K562 (cell line): Measurements from ENCODE around the gene C4orf36. TPM values are rescaled to one million over a fixed set of nuclear protein-coding genes. Genes with fewer than 3 reads are reported as not detected.

Experiments used
- ARID1B ChIP-seq: fragments of 450-650 bp; IDR thresholded peaks from 2 replicates; pipeline ENCODE4 v1.6.1; 2016; ENCODE audit warnings: antibody characterized with exemption, mild to moderate bottlenecking, inconsistent platforms
- ATF3 ChIP-seq, 2 experiments: fragments of 450-650 bp in 1 of 2; sonication (generic) in 1 of 2; formaldehyde crosslinking in 1 of 2; IDR thresholded peaks in 1 of 2; conservative IDR thresholded peaks in 1 of 2; 2 replicates each; pipeline versions ENCODE4 v1.6.1 to v1.8.1; 2016 to 2023; ENCODE audit warnings: mild to moderate bottlenecking in 2 of 2, moderate library complexity in 2 of 2, inconsistent platforms in 1 of 2, missing genetic modification reagents in 1 of 2
- BMI1 ChIP-seq: fragments of 150-350 bp; IDR thresholded peaks from 2 replicates; pipeline ENCODE4 v1.6.1; 2014; ENCODE audit warnings: low read length
- ELK1 ChIP-seq: sonication (generic); formaldehyde crosslinking; IDR thresholded peaks from 2 replicates; pipeline ENCODE4 v1.8.1; 2022; ENCODE audit warnings: missing genetic modification reagents
- MAFG ChIP-seq: fragments of 450-650 bp; conservative IDR thresholded peaks from 2 replicates; pipeline ENCODE4 v1.6.1; 2016; ENCODE audit warnings: missing genetic modification characterization, missing compliant biosample characterization
- RFX7 ChIP-seq: fragments of 250-450 bp; sonication (Bioruptor Pico); IDR thresholded peaks from 2 replicates; pipeline ENCODE4 v1.5.1; 2021; ENCODE audit warnings: mild to moderate bottlenecking
- RNF2 ChIP-seq: sonication (generic); IDR thresholded peaks from 2 replicates; pipeline ENCODE4 v1.6.1; 2016
- ZNF134 ChIP-seq: fragments of 250-450 bp; sonication (Bioruptor Pico); conservative IDR thresholded peaks from 2 replicates; pipeline ENCODE4 v1.4.0; 2020
- ZNF184 ChIP-seq: sonication (generic); formaldehyde crosslinking; IDR thresholded peaks from 2 replicates; pipeline ENCODE4 v1.5.0; 2020; ENCODE audit warnings: missing genetic modification reagents
- ZNF224 ChIP-seq: sonication (generic); formaldehyde crosslinking; IDR thresholded peaks from 2 replicates; pipeline ENCODE4 v1.8.0; 2022; ENCODE audit warnings: mild to moderate bottlenecking, missing genetic modification reagents
- ZNF280A ChIP-seq: fragments of 450-650 bp; IDR thresholded peaks from 2 replicates; pipeline ENCODE4 v1.6.1; 2018; ENCODE audit warnings: mild to moderate bottlenecking, low read depth; ENCODE audit not compliant: partially characterized antibody
- polyA plus RNA-seq, 8 experiments: library from polyadenylated mRNA; depleted of rRNA in 4 of 8; stranded (reverse) in 5 of 8; unstranded in 3 of 8; fragments of >200 nt; fragmentation: Nextera tagmentation in 2 of 8; fragmentation: Illumina TruSeq in 1 of 8; extraction: Ambion mirVana in 2 of 8; extraction: Trizol in 1 of 8; gene quantifications; 2 replicates each; pipeline versions ENCODE4 v1.2.1 to v1.2.3, GENCODE V29; 2011 to 2014; ENCODE audit warnings: inconsistent platforms in 1 of 8, missing spikeins in 1 of 8
- total RNA-seq, 7 experiments: library from RNA; depleted of rRNA in 6 of 7; stranded (reverse); fragments of >200 nt in 6 of 7; fragmentation: Illumina TruSeq in 2 of 7; extraction: Trizol in 2 of 7; gene quantifications; 2 replicates each; pipeline versions ENCODE4 v1.2.1 to v1.2.3, GENCODE V29; 2011 to 2021; ENCODE audit warnings: low replicate concordance in 1 of 7

The C4orf36 gene
- total and polyA plus RNA-seq, 9 of the 15 experiments (the other 6 are each of a cell fraction or from before 2014, with no cell fraction given) = 0.14 to 0.45 (median 0.20) TPM; not detected in 5

GRCh38 chr4:86916392-86916791 lies 24.2 kb upstream of the C4orf36 start (continued):
- TF ChIP-seq MAFG (tag) (no peak), ZNF224 (CRISPR knock-in tag) (no peak), RFX7 (no peak), ZNF184 (CRISPR knock-in tag) (no peak), ZNF134 (CRISPR knock-in tag) (no peak), ZNF280A (no peak), ELK1 (CRISPR knock-in tag) (no peak), ATF3 (IDR thresholded peaks at IDR 0.05) (no peak), ATF3 (CRISPR knock-in tag; conservative IDR thresholded peaks at IDR 0.05) (no peak), ARID1B (peak; percentile 91), RNF2 (no peak), BMI1 (no peak)
